NT2/D1 (cell line): ENCODE results near the gene CCDC102B.

ENCODE experiments used
- SUZ12 ChIP-seq: IDR thresholded peaks from 2 replicates; pipeline ENCODE4 v1.6.1; 2011; ENCODE audit not compliant: insufficient read length, insufficient read depth; ENCODE audit errors: extremely low read depth
- YY1 ChIP-seq: IDR thresholded peaks from 2 replicates; pipeline ENCODE4 v1.6.1; 2011; ENCODE audit not compliant: insufficient read length, insufficient read depth
- ZNF274 ChIP-seq: IDR thresholded peaks from 2 replicates; pipeline ENCODE4 v1.6.1; 2011; ENCODE audit warnings: mild to moderate bottlenecking, low read depth, low read length

DNA sequence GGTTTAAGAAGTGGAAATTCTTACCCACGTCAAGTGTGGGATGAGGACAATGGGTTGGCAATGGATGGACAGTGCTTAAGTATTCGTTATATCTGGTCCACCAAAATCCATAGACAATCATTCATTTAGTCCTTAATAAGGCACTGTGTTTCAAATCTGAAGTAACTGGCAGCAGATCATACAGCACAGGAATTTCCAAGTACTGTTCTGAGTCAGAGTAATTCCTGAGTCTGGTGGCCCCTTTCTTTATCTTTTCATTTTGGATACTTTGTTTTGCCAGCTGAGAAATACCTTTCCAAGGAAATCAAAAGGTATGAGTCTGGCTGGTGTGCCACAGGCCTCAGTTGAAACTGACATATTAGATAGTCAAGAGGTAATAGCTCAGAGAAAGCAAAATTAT is 31.4 kb upstream of the CCDC102B start:
- TF ChIP-seq SUZ12 (no peak), ZNF274 (no peak), YY1 (no peak)
